H1 (cell line): ENCODE measurements around the gene TRIM27. TPM values are rescaled to one million over a fixed set of nuclear protein-coding genes. Genes with fewer than 3 reads are reported as not detected.
"Not testable (repeated sequence)": the region's sequence is repeated elsewhere in the genome, so short reads cannot be mapped to it uniquely, and the experiment has no call there.

Source experiments
- CTCF ChIA-PET: fragments of 300-600 bp; sonication (Branson Sonifier 250); formaldehyde crosslinking; loops from one replicate; lab custom pipeline; 2021; ENCODE audit not compliant: partially characterized antibody; lab: Charles Lee
- POLR2A ChIA-PET: fragments of 300-600 bp; sonication (Branson Sonifier 250); formaldehyde crosslinking; loops from one replicate; lab custom pipeline; 2021; ENCODE audit warnings: inconsistent platforms; ENCODE audit not compliant: partially characterized antibody; lab: Charles Lee
- DNase-seq, 2 experiments: peaks; one replicate each; pipeline versions ENCODE4 v3.0.0 to v3.0.0-alpha.2; 2010 to 2022; ENCODE audit warnings: low spot score in 2 of 2, low read depth in 1 of 2, mixed read lengths in 1 of 2
- FAIRE-seq: peaks from 2 replicates; lab custom pipeline; 2011; peaks lifted over from hg19 to GRCh38; lab: Jason Lieb, UNC
- H2AFZ ChIP-seq: 2 replicates; pipeline ENCODE4 v1.8.1; 2012; ENCODE audit warnings: low read length, inconsistent platforms
- H2AK5ac ChIP-seq: 2 replicates; pipeline ENCODE4 v1.6.1; 2013; ENCODE audit warnings: low read depth, low read length
- H2BK120ac ChIP-seq: replicated peaks from 2 replicates; pipeline ENCODE3; 2013; ENCODE audit warnings: low read depth, low read length, inconsistent platforms
- H2BK12ac ChIP-seq: 2 replicates; pipeline ENCODE4 v1.6.1; 2013; ENCODE audit warnings: low read depth, low read length
- H2BK15ac ChIP-seq: 2 replicates; pipeline ENCODE4 v1.6.1; 2013; ENCODE audit warnings: low read length
- H2BK20ac ChIP-seq: 2 replicates; pipeline ENCODE4 v1.6.1; 2013; ENCODE audit warnings: low read length
- H2BK5ac ChIP-seq: 2 replicates; pipeline ENCODE4 v1.6.1; 2013; ENCODE audit warnings: low read depth, low read length
- H3K14ac ChIP-seq: 2 replicates; pipeline ENCODE4 v1.6.1; 2013; ENCODE audit warnings: inconsistent platforms; ENCODE audit not compliant: insufficient read length
- H3K18ac ChIP-seq: 2 replicates; pipeline ENCODE4 v1.6.1; 2013; ENCODE audit warnings: low read length; ENCODE audit errors: extremely low read depth
- H3K23ac ChIP-seq: 2 replicates; pipeline ENCODE4 v1.6.1; 2013; ENCODE audit warnings: inconsistent platforms; ENCODE audit not compliant: insufficient read length
- H3K23me2 ChIP-seq: 2 replicates; pipeline ENCODE4 v1.6.1; 2013; ENCODE audit warnings: low read depth, low read length
- H3K27ac ChIP-seq: 2 replicates; pipeline ENCODE4 v1.6.1; 2011; ENCODE audit warnings: low read depth, low read length, inconsistent platforms
- H3K27me3 ChIP-seq, 4 experiments: replicated peaks in 1 of 4; 1 replicate in 1 of 4; 2 replicates in 3 of 4; pipeline versions ENCODE4 v1.6.1 to v1.8.1; 2011 to 2013; ENCODE audit warnings: low read length in 3 of 4, mild to moderate bottlenecking in 3 of 4, inconsistent platforms in 2 of 4, mixed read lengths in 2 of 4, moderate library complexity in 1 of 4; ENCODE audit not compliant: control insufficient read depth in 3 of 4, insufficient read depth in 3 of 4; ENCODE audit errors: extremely low read depth in 1 of 4
- H3K36me3 ChIP-seq, 4 experiments: 2 replicates each; pipeline versions ENCODE4 v1.6.1 to v1.8.1; 2011 to 2013; ENCODE audit warnings: mild to moderate bottlenecking in 4 of 4, low read length in 3 of 4, moderate library complexity in 2 of 4, control low read depth in 1 of 4, inconsistent platforms in 1 of 4; ENCODE audit not compliant: insufficient read depth in 4 of 4, control insufficient read depth in 2 of 4
- H3K4ac ChIP-seq: replicated peaks from 2 replicates; pipeline ENCODE3; 2013; ENCODE audit warnings: low read length, low read depth, mixed read lengths, inconsistent platforms; ENCODE audit not compliant: insufficient read length
- H3K4me1 ChIP-seq, 4 experiments: replicated peaks in 1 of 4; 1 replicate in 1 of 4; 2 replicates in 3 of 4; pipeline versions ENCODE4 v1.6.1 to v1.8.1; 2011 to 2013; ENCODE audit warnings: low read length in 3 of 4, inconsistent platforms in 2 of 4, mixed read lengths in 1 of 4; ENCODE audit not compliant: insufficient read depth in 4 of 4, control insufficient read depth in 3 of 4
- H3K4me2 ChIP-seq, 2 experiments: 2 replicates each; pipeline versions ENCODE4 v1.6.1 to v1.8.1; 2011 to 2013; ENCODE audit warnings: low read depth in 2 of 2, low read length in 2 of 2, control low read depth in 1 of 2, inconsistent platforms in 1 of 2, mild to moderate bottlenecking in 1 of 2; ENCODE audit not compliant: insufficient read depth in 1 of 2
- H3K4me3 ChIP-seq, 4 experiments: fragments of 200-600, 300-600 bp in 1 of 4; sonication (generic), shearing (Covaris generic), sonication (Bioruptor Twin) in 1 of 4; 2 replicates each; pipeline versions ENCODE4 v1.5.1 to v1.8.1; 2011 to 2016; ENCODE audit warnings: low read length in 4 of 4, low read depth in 3 of 4, control low read depth in 2 of 4, inconsistent platforms in 2 of 4, mild to moderate bottlenecking in 2 of 4, mixed read lengths in 1 of 4, moderate library complexity in 1 of 4; ENCODE audit not compliant: insufficient read depth in 2 of 4; ENCODE audit errors: extremely low read depth in 1 of 4
- H3K56ac ChIP-seq: replicated peaks from 2 replicates; pipeline ENCODE3; 2013; ENCODE audit warnings: low read depth, mild to moderate bottlenecking, mixed read lengths, low read length, inconsistent platforms; ENCODE audit not compliant: insufficient read length
- H3K79me1 ChIP-seq: 2 replicates; pipeline ENCODE4 v1.6.1; 2013; ENCODE audit warnings: low read depth, low read length, control low read depth
- H3K79me2 ChIP-seq, 2 experiments: 2 replicates each; pipeline versions ENCODE4 v1.6.1 to v1.8.1; 2012 to 2013; ENCODE audit warnings: low read length in 2 of 2, mild to moderate bottlenecking in 2 of 2, inconsistent platforms in 1 of 2; ENCODE audit not compliant: insufficient read depth in 2 of 2, control insufficient read depth in 1 of 2
- H3K9ac ChIP-seq, 4 experiments: replicated peaks in 1 of 4; 1 replicate in 1 of 4; 2 replicates in 3 of 4; pipeline versions ENCODE4 v1.6.1 to v1.8.1; 2011 to 2013; ENCODE audit warnings: low read depth in 3 of 4, low read length in 3 of 4, control low read depth in 2 of 4, mild to moderate bottlenecking in 2 of 4, moderate library complexity in 2 of 4, inconsistent platforms in 1 of 4; ENCODE audit errors: extremely low read depth in 1 of 4
- H3K9me3 ChIP-seq, 2 experiments: 2 replicates each; pipeline versions ENCODE4 v1.6.1 to v1.8.1; 2012 to 2013; ENCODE audit warnings: mild to moderate bottlenecking in 2 of 2, moderate library complexity in 2 of 2, control low read depth in 1 of 2, inconsistent platforms in 1 of 2, low read depth in 1 of 2, low read length in 1 of 2, mixed read lengths in 1 of 2; ENCODE audit not compliant: insufficient read depth in 2 of 2
- H4K20me1 ChIP-seq, 2 experiments: replicated peaks in 1 of 2; 2 replicates each; pipeline versions ENCODE3 to v1.8.1; 2011 to 2013; ENCODE audit warnings: inconsistent platforms in 2 of 2, low read length in 2 of 2, mild to moderate bottlenecking in 1 of 2; ENCODE audit not compliant: insufficient read depth in 2 of 2, control insufficient read depth in 1 of 2
- H4K5ac ChIP-seq: 2 replicates; pipeline ENCODE4 v1.6.1; 2013; ENCODE audit warnings: low read length, low read depth, mixed read lengths, inconsistent platforms; ENCODE audit not compliant: insufficient read length
- H4K8ac ChIP-seq: 2 replicates; pipeline ENCODE4 v1.8.0; 2013; ENCODE audit warnings: mild to moderate bottlenecking, moderate library complexity, low read length, inconsistent platforms; ENCODE audit not compliant: insufficient read depth; ENCODE audit errors: extremely low read depth
- H4K91ac ChIP-seq: replicated peaks from 2 replicates; pipeline ENCODE3; 2013; ENCODE audit warnings: low read length, mixed read lengths, inconsistent platforms; ENCODE audit not compliant: insufficient read length
- WGBS, 2 experiments: shearing (Covaris generic) in 1 of 2; methylation state at CpG; one replicate each; pipeline versions ENCODE4 v1.1.6 to v1.1.7; 2013 to 2015; ENCODE audit warnings: low lambda C conversion rate in 2 of 2, mixed read lengths in 2 of 2, inconsistent platforms in 1 of 2, low coverage in 1 of 2, missing lambda C conversion rate in 1 of 2; ENCODE audit not compliant: insufficient replicate concordance in 2 of 2, insufficient coverage in 1 of 2, insufficient read length in 1 of 2; ENCODE audit errors: extremely low coverage in 1 of 2, missing lambda C conversion rate in 1 of 2; 5-methylcytosine and 5-hydroxymethylcytosine counted together
- polyA plus RNA-seq, 7 experiments: library from polyadenylated mRNA; depleted of rRNA in 3 of 7; stranded (reverse) in 5 of 7; unstranded in 2 of 7; fragments of >200 nt in 5 of 7; fragments of 200-250 nt in 2 of 7; gene quantifications; 1 replicate in 5 of 7; 2 replicates in 1 of 7; 4 replicates in 1 of 7; pipeline versions ENCODE4 v1.2.1 to v1.2.3, GENCODE V29; 2011 to 2013; ENCODE audit warnings: missing spikeins in 2 of 7, mixed read lengths in 2 of 7
- small RNA-seq: library from polyadenylated mRNA; stranded (forward); fragments of <200 nt; extraction: miRNeasy Mini kit (QIAGEN cat#:217004); gene quantifications from one replicate; pipeline ENCODE3, GENCODE V24; 2013; ENCODE audit not compliant: insufficient read depth
- total RNA-seq: library from RNA; stranded (reverse); fragmentation: NEBNext Ultra II Directional; extraction: Animal tissue kit (Norgen Biotek cat#: 25700); gene quantifications from 2 replicates; pipeline ENCODE4 v1.2.1, GENCODE V29; 2021

TRIM27 gene
- total and polyA plus RNA-seq, 2 of the 8 experiments (the other 6 are each of a cell fraction or from before 2014, with no cell fraction given), result 76.4 to 85.9 TPM

GRCh38 chr6:28854405-28854804 is 69.4 kb downstream of the TRIM27 start:
- H2BK12ac ChIP-seq, H3K23ac ChIP-seq, H3K4me3 ChIP-seq, H3K36me3 ChIP-seq, H2AK5ac ChIP-seq, CTCF ChIA-PET, H4K8ac ChIP-seq, H3K14ac ChIP-seq, H2AFZ ChIP-seq, DNase-seq, H3K4me2 ChIP-seq, H3K79me2 ChIP-seq, H3K27ac ChIP-seq, POLR2A ChIA-PET, H3K18ac ChIP-seq, H2BK120ac ChIP-seq, H4K20me1 ChIP-seq, H3K9ac ChIP-seq, H3K56ac ChIP-seq, H3K23me2 ChIP-seq, H3K9me3 ChIP-seq, H3K4ac ChIP-seq, FAIRE-seq, H4K91ac ChIP-seq, H2BK15ac ChIP-seq, H3K27me3 ChIP-seq, H3K4me1 ChIP-seq, H2BK20ac ChIP-seq, H3K79me1 ChIP-seq, H2BK5ac ChIP-seq, H4K5ac ChIP-seq: not testable (repeated sequence)
- 95% methylated on average over 2 of the region's 2 CpGs; no CpG with 5 or more reads in 1 of the 2 experiments for WGBS, 2 experiments

Small RNA genes lying within 50 kb of the gene (small RNA-seq; reads per million reads assigned to genes)
- gene RNU6-930P, result not detected

Other genes starting within 250 kb of the TRIM27 start
- 4.2 and 4.3 TPM in 2 replicates for gene ZNF311, start 81.3 kb upstream of the TRIM27 start, total RNA-seq
- gene ZNF311, start 81.3 kb upstream of the TRIM27 start, polyA plus RNA-seq (2011; rRNA removed), result 1.4 and 1.9 TPM in 2 replicates
- not detected in 2 replicates for gene OR2W1, start 121.2 kb upstream of the TRIM27 start, total RNA-seq
- gene OR2W1, start 121.2 kb upstream of the TRIM27 start, polyA plus RNA-seq (2011; rRNA removed), result not detected in 2 replicates
- gene OR2B3, start 163.3 kb upstream of the TRIM27 start, total RNA-seq, result not detected in 2 replicates
- gene OR2B3, start 163.3 kb upstream of the TRIM27 start, polyA plus RNA-seq (2011; rRNA removed), result not detected in 2 replicates
- gene OR2J1, start 175.5 kb upstream of the TRIM27 start, total RNA-seq, result not detected in 2 replicates
- not detected in 2 replicates for gene OR2J1, start 175.5 kb upstream of the TRIM27 start, polyA plus RNA-seq (2011; rRNA removed)
- not detected in 2 replicates for gene OR2J3, start 184.1 kb upstream of the TRIM27 start, total RNA-seq
- 0.03 TPM in 1 of 2 replicates, not detected in the other for gene OR2J3, start 184.1 kb upstream of the TRIM27 start, polyA plus RNA-seq (2011; rRNA removed)
- not detected in 2 replicates for gene OR2J2, start 246.9 kb upstream of the TRIM27 start, total RNA-seq
- not detected in 2 replicates for gene OR2J2, start 246.9 kb upstream of the TRIM27 start, polyA plus RNA-seq (2011; rRNA removed)